ENCODE results near the gene TMEM163. TPM values are rescaled to one million over a fixed set of nuclear protein-coding genes. Genes with fewer than 3 reads are reported as not detected.

TMEM163 gene
- polyA plus RNA-seq, 3 donors: 0.01 TPM; not detected in 2

- Histone ChIP-seq H2AFZ (ENCODE audit: insufficient read depth, low read depth, low read length, poor library complexity, severe bottlenecking) (no peak overlapping the region), H3K9ac (ENCODE audit: insufficient read depth, low read length, poor library complexity, severe bottlenecking) (no peak overlapping the region), H3K9me3 (replicated peaks in 1 of 2; ENCODE audit: control insufficient read depth in 1 of 2, insufficient read depth in 1 of 2, low read length in 2 of 2) (no peaks in the 10 kb centered on the region), H3K36me3 (replicated peaks in 1 of 2; ENCODE audit: control insufficient read depth in 1 of 2, insufficient read depth in 2 of 2, low read length in 2 of 2) (no peaks in the 10 kb centered on the region), H4K20me1 (ENCODE audit: insufficient read depth, low read length) (no peaks in the 10 kb centered on the region), H3K27ac (ENCODE audit: low read depth in 1 of 2, low read length in 2 of 2) (no peak overlapping the region), H3K4me3 (replicated peaks in 1 of 3; ENCODE audit: low read depth in 2 of 3, low read length in 3 of 3) (no peak overlapping the region), H3K4me2 (replicated peaks; ENCODE audit: extremely low read depth, low read length, poor library complexity, severe bottlenecking) (no peak overlapping the region), H3K4me1 (ENCODE audit: control insufficient read depth in 1 of 2, insufficient read depth in 2 of 2, low read length in 2 of 2) (no peaks in the 10 kb centered on the region), H3K27me3 (ENCODE audit: control insufficient read depth in 2 of 2, insufficient read depth in 2 of 2, low read length in 2 of 2) (no peaks in the 10 kb centered on the region), H3K79me2 (ENCODE audit: insufficient read depth, low read length) (no peaks in the 10 kb centered on the region)
- H3K9me3 Mint-ChIP-seq: no peaks in the 10 kb centered on the region
- H3K27ac Mint-ChIP-seq: no peak overlapping the region
- DNase-seq: no peak
- TF ChIP-seq CTCF (IDR thresholded peaks at IDR 0.05): no peak
- H3K4me3 Mint-ChIP-seq: no peak overlapping the region
- H3K27me3 Mint-ChIP-seq (ENCODE audit: low read depth in 3 of 3): peaks cover 0 to 1% (median 0%) of the 10 kb centered on the region in 3 donors
- peaks cover 6% of the 10 kb centered on the region for H3K4me1 Mint-ChIP-seq
- intact Hi-C loops (cut with micrococcal nuclease): no loop called here
- no peaks in the 10 kb centered on the region for H3K36me3 Mint-ChIP-seq
- WGBS (ENCODE audit: insufficient coverage): 86% methylated on average over 7 of the region's 7 CpGs
Observed at GRCh38 chr2:134463699-134464022, 255.1 kb downstream of the TMEM163 start.

- Mint-ChIP-seq H3K9me3 (no peaks in the 10 kb centered on the region), H3K36me3 (no peaks in the 10 kb centered on the region), H3K27ac (no peak overlapping the region), H3K4me3 (no peak overlapping the region), H3K4me1 (peaks cover 6% of the 10 kb centered on the region), H3K27me3 (ENCODE audit: low read depth in 3 of 3) (peaks cover 0 to 1% (median 0%) of the 10 kb centered on the region in 3 donors)
- intact Hi-C loops (cut with micrococcal nuclease): no loop called here
- Histone ChIP-seq H3K4me3 (replicated peaks in 1 of 3; ENCODE audit: low read depth in 2 of 3, low read length in 3 of 3) (no peak overlapping the region), H3K9ac (ENCODE audit: insufficient read depth, low read length, poor library complexity, severe bottlenecking) (no peak overlapping the region), H4K20me1 (ENCODE audit: insufficient read depth, low read length) (no peaks in the 10 kb centered on the region), H3K27ac (ENCODE audit: low read depth in 1 of 2, low read length in 2 of 2) (no peak overlapping the region), H3K9me3 (replicated peaks in 1 of 2; ENCODE audit: control insufficient read depth in 1 of 2, insufficient read depth in 1 of 2, low read length in 2 of 2) (no peaks in the 10 kb centered on the region), H3K27me3 (ENCODE audit: control insufficient read depth in 2 of 2, insufficient read depth in 2 of 2, low read length in 2 of 2) (no peaks in the 10 kb centered on the region), H3K4me2 (replicated peaks; ENCODE audit: extremely low read depth, low read length, poor library complexity, severe bottlenecking) (no peak overlapping the region), H3K36me3 (replicated peaks in 1 of 2; ENCODE audit: control insufficient read depth in 1 of 2, insufficient read depth in 2 of 2, low read length in 2 of 2) (no peaks in the 10 kb centered on the region), H2AFZ (ENCODE audit: insufficient read depth, low read depth, low read length, poor library complexity, severe bottlenecking) (no peak overlapping the region), H3K4me1 (ENCODE audit: control insufficient read depth in 1 of 2, insufficient read depth in 2 of 2, low read length in 2 of 2) (no peaks in the 10 kb centered on the region), H3K79me2 (ENCODE audit: insufficient read depth, low read length) (no peaks in the 10 kb centered on the region)
- WGBS (ENCODE audit: insufficient coverage): 89% methylated on average over 11 of the region's 11 CpGs
- no peak for TF ChIP-seq CTCF (IDR thresholded peaks at IDR 0.05)
- no peak for DNase-seq
Observed at GRCh38 chr2:134462791-134463698, 255.8 kb downstream of the TMEM163 start.
